PFSK-1 (cell line): ENCODE data around the gene DNAH8.

Source experiments
- FOXP2 ChIP-seq: optimal IDR thresholded peaks from 2 replicates; pipeline ENCODE3; 2011; ENCODE audit warnings: borderline replicate concordance, control low read depth, inconsistent platforms; ENCODE audit not compliant: insufficient read depth; ENCODE audit errors: extremely low read length, extremely low read depth
- POLR2AphosphoS5 ChIP-seq: IDR thresholded peaks from 2 replicates; pipeline ENCODE4 v1.6.1; 2012; ENCODE audit warnings: low read depth, mild to moderate bottlenecking, control low read depth, low read length, moderate library complexity
- REST ChIP-seq, 2 experiments: IDR thresholded peaks; 2 replicates each; pipeline versions ENCODE4 v1.6.1 to v1.8.0; 2011 to 2012; ENCODE audit warnings: low read depth in 2 of 2, low read length in 2 of 2, control low read depth in 1 of 2, inconsistent platforms in 1 of 2, mild to moderate bottlenecking in 1 of 2, moderate library complexity in 1 of 2; ENCODE audit not compliant: insufficient read depth in 1 of 2
- SIN3A ChIP-seq: IDR thresholded peaks from 2 replicates; pipeline ENCODE4 v1.6.1; 2012; ENCODE audit warnings: mild to moderate bottlenecking, low read length, moderate library complexity, borderline replicate concordance; ENCODE audit not compliant: insufficient read depth
- TAF1 ChIP-seq: IDR thresholded peaks from 2 replicates; pipeline ENCODE4 v1.6.1; 2012; ENCODE audit warnings: low read length, control low read depth, borderline replicate concordance; ENCODE audit not compliant: insufficient read depth

Gene DNAH8

DNA sequence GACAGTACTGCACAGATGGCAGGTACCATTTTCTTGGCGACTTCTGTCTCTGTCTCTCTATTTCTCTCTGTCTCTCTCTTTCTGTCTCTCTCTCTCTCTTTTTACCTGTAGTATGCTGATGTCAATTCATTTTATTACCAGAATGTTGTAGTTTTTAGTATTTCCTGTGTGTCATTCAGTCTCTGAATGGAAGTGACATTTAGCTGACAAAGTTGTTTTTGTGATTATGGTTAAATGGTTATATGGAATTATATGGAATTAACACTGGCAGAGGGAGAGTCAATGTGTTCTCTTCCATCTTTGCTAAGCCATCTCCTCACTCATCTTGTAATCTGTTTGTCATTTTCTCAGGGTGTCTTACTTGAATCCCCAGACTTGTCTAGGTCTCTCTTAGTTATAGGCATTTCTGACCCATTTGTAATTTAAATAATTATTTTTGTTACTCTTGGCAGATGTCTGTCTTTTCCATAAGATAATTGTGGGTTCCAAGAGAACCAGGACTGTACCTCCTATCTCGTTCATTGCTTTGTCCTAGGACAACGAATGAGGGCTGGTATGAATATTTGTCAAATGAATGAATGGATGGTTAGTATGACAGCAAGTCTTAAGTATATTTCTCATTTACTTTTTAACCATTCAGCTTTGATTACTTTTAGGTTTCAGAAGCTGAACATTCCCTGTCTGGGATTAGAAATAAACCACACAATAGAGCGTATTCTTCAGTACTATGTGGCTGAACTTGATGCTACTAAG lies 64.4 kb downstream of the DNAH8 start:
- no peak for TF ChIP-seq REST (IDR thresholded peaks at IDR 0.05; ENCODE audit: insufficient read depth in 1 of 2, low read depth in 2 of 2, low read length in 2 of 2)
- no peak for TF ChIP-seq TAF1
- no peak for TF ChIP-seq FOXP2
- no peak for TF ChIP-seq POLR2AphosphoS5
- TF ChIP-seq SIN3A: no peak

- TF ChIP-seq TAF1 (no peak), REST (IDR thresholded peaks at IDR 0.05; ENCODE audit: insufficient read depth in 1 of 2, low read depth in 2 of 2, low read length in 2 of 2) (no peak), POLR2AphosphoS5 (no peak), FOXP2 (no peak), SIN3A (no peak)
These were observed 67.5 kb downstream of the DNAH8 start for GRCh38 chr6:38782616-38783015.

GRCh38 chr6:38783443-38784228 lies 68.5 kb downstream of the DNAH8 start:
- TF ChIP-seq SIN3A (no peak), REST (IDR thresholded peaks at IDR 0.05; ENCODE audit: insufficient read depth in 1 of 2, low read depth in 2 of 2, low read length in 2 of 2) (no peak), POLR2AphosphoS5 (no peak), TAF1 (no peak), FOXP2 (no peak)

DNA sequence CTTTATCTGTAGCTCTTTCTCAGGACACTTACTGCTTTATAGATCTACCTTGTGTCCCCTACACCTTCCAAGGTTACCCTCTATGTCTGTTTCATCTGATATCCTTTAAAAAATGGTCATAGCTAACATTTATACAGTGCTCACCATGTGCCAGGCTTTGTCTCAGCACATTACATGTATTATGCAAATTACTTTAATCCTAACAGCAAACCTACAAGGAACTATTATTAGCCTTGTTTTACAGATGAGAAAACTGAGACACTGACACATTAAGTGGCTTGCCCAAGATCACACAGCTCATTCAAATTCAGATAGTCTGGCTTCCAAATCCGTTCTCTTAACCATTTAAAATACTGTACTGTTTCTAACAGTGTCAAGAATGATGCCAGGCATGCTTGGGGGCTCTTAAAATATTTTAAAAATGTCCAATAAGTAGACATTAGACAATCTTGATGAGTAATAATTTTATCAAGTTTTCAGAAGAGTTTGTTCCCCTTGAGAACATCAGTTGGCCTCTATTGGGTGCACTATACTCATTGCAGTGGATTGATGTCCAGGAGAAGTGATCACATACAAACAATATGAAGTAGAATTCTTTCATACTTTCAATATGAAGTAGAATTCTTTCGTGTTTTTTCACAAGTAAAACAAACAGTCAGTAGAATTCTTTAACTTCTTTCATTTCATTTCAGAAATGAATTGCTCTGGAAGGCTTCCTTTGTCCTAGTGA lies 69.6 kb downstream of the DNAH8 start:
- TF ChIP-seq TAF1: no peak

- TF ChIP-seq FOXP2: no peak
These were observed 71.4 kb downstream of the DNAH8 start for GRCh38 chr6:38786486-38786885.

DNA sequence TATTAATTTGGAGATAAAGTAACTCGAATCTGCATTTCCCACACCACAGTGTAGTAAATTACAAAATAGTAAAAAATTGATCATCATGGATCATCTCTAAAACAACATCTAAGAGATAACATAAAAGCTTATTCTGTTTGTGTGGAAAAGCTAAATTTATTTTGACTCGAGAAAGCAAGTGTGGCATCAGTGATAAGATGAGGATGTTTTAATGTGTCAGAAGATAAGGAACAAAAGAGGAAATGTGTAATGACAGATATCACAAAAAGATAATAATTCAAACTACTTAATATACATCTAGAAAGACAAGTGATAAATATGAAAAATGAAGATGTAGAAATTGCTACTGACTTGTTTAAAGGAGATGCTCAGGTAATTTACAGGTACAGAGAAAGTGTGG lies 74.1 kb downstream of the DNAH8 start:
- TF ChIP-seq SIN3A (no peak), FOXP2 (no peak), REST (IDR thresholded peaks at IDR 0.05; ENCODE audit: insufficient read depth in 1 of 2, low read depth in 2 of 2, low read length in 2 of 2) (no peak), POLR2AphosphoS5 (no peak), TAF1 (no peak)
